HG03060 (cell line): ENCODE results near the gene ZXDC.

Experiments
- ATAC-seq: cut with Tn5 transposase; IDR thresholded peaks from one replicate; pipeline ENCODE4 v1.9.1; 2021; ENCODE audit warnings: low read depth, moderate number of reproducible peaks; ENCODE audit not compliant: unreplicated experiment

ZXDC gene, protein sequence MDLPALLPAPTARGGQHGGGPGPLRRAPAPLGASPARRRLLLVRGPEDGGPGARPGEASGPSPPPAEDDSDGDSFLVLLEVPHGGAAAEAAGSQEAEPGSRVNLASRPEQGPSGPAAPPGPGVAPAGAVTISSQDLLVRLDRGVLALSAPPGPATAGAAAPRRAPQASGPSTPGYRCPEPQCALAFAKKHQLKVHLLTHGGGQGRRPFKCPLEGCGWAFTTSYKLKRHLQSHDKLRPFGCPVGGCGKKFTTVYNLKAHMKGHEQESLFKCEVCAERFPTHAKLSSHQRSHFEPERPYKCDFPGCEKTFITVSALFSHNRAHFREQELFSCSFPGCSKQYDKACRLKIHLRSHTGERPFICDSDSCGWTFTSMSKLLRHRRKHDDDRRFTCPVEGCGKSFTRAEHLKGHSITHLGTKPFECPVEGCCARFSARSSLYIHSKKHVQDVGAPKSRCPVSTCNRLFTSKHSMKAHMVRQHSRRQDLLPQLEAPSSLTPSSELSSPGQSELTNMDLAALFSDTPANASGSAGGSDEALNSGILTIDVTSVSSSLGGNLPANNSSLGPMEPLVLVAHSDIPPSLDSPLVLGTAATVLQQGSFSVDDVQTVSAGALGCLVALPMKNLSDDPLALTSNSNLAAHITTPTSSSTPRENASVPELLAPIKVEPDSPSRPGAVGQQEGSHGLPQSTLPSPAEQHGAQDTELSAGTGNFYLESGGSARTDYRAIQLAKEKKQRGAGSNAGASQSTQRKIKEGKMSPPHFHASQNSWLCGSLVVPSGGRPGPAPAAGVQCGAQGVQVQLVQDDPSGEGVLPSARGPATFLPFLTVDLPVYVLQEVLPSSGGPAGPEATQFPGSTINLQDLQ

DNA sequence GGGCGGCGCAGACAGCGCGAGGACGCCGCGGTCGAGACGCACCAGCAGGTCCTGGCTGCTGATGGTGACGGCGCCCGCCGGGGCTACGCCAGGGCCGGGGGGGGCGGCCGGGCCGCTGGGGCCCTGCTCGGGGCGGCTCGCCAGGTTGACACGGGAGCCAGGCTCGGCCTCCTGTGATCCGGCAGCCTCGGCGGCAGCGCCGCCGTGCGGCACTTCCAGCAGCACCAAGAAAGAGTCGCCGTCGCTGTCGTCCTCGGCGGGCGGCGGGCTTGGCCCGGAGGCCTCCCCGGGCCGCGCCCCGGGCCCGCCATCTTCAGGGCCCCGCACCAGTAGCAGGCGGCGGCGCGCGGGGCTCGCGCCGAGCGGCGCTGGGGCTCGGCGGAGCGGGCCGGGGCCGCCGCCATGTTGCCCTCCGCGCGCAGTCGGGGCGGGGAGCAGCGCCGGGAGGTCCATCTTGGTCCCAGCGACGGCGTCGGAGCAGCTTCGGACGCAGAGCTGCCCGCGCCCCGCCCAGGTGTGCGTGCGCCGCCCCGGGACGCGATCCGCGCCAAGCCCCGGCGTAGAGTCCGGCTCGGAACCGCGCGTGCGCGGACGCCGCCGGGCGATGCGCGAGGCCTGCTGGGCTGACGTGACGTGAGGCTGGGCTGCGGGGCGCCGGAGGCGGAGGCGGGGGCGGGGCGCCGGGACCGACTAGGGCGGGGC, at the start of gene ZXDC:
Gene ZXDC, minus strand, starts transcription at position 479 of the 702 bp plus-strand sequence. Its CDS starts 26 bp downstream, at position 453.
- ATAC-seq: peak; percentile 47

DNA sequence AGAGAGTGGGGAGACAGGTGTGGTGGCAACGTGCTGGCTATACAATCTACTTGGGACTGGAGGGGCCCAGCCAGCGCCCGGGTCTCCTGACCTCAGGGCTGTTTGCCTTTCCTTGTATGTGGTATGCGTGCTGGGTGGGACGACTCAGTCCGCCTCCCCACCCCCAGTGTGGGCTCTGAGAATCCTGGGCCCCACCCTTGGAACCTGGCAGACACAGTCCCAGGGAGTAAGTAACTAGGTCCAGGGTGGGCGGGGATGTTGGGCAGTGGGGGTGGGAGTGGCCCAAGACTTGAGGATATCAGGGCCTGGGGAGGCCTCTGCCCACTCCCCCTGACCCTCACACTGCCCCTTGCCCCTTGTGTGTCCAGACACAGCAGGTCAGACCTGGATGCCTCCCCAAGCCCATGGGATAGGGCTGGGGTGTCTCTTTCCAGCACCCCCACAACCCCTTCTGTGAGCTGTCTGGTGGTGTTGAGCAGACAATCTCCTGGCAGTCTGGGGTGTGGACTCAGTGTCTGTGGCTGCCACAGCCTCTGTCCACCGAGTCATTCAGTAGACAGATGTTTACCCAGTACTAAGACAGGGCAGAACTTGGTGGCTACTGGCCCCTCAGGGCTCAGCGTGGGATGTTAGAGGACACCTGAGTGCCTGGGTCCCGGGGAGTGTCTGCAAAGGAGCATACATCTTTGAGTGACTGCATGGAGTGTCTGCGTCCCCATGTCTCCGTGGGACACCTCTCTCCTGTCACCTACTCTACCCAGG, 49.6 kb upstream of the ZXDC start:
- ATAC-seq: no peak

GRCh38 chr3:126524429-126524988, 48.8 kb upstream of the ZXDC start:
- ATAC-seq: no peak

- ATAC-seq: no peak
Observed at GRCh38 chr3:126523745-126524428, 48.2 kb upstream of the ZXDC start, which contains the start of gene CHST13. CHST13 (plus strand) TSS chr3:126524155; CDS start chr3:126524333, 178 bp downstream.

DNA sequence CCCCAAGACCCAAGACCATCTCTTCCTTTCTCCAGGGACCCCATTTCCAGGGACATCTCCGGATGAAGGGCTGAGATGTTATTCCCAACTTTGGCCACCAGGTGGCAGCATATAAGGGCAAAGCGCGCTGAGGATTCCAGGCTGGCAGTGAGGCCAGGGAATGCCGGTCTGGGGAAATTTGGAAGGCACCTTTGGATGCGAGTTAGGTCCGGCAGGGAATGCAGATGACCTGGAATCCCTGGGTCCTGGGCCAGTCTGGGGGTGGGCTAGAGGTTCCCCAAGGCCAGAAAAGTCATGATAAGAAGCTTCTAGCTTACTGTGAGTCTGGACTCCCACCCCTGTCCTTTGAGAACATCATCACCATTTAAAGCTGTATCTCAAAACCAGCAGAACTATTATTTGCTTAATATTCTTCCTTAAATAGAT, 46.7 kb upstream of the ZXDC start:
- ATAC-seq: no peak

DNA sequence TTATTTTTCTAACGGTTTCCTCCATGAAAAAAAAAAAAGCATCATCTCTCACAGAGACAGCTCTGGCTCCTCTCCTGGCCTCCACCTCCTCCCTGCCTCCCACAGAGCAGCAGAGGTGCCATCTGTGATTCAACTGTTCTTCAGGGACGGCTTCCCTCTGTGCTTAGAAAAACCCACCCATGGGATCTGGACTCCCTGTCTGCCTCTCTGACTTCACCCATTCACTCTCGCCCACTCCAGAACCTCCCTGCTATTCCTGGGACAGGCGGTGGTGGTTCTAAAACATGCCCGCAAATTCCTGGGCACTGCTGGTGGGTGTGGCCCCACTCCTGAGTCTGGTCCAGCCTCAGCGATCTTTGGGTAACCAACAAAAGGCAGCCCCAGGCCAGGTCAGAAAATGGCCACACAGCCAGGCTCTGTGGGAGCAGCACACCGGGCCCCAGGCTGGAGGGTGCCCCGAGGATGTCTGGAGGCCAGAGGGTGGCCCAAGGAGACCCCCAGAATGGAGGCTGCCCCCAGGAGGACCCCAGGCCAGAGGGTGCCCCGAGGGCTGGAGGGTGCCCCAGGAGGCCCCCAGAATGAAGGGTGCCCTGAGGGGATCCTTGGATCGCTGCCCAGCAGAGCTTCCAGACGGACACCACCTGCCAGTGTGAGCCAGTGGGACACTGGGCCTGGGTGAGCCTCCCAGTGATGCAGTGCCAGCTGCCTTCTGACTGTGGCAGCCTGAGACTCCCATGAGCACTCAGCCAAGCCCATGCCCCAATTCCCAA, 45.6 kb upstream of the ZXDC start:
- no peak for ATAC-seq

GRCh38 chr3:126519506-126520455, 44.1 kb upstream of the ZXDC start:
- no peak for ATAC-seq

GRCh38 chr3:126518779-126519177, 43.1 kb upstream of the ZXDC start:
- ATAC-seq: no peak

DNA sequence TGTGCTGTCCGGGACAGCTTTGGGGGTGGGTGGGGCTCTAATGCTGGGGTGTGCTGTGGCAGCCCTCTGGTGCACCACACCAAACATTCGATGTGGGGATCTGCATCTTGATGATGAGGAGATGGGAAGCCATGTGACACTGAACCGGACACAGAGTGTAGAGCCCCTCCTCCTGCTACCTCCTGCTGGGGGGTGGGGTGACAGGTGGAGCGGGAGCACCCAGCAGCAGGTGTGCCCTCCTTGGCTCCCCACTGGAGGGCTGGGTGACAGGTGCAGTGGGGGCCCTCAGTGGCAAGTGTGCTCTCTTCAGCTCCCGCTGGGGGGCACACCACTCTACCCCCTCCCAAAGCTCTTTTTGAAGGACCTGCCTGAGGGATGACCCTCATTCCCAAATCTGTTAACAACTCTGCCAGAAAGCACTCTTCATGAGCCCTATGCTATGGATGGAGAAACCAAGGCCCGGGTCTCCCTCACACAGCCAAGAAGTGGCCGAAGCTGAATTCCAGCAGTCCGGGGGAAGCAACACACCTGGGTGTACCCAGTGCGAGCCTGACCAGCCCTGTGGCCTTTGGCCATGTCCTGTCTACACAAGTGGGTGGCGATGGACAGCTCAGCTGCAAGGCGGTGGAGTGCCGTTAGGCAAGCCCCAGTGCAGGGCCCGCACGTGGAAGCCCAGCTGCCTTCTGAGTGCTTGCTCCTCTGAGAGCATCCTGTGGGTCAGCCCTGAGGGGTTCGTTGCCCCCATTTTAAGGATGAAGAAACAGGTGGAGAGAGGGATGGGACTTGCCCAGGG, 42.5 kb upstream of the ZXDC start:
- no peak for ATAC-seq

GRCh38 chr3:126517291-126517951, 41.7 kb upstream of the ZXDC start, which contains the start of gene UROC1:
UROC1 (minus strand) TSS chr3:126517773; CDS start chr3:126517719, 54 bp downstream.
- no peak for ATAC-seq

DNA sequence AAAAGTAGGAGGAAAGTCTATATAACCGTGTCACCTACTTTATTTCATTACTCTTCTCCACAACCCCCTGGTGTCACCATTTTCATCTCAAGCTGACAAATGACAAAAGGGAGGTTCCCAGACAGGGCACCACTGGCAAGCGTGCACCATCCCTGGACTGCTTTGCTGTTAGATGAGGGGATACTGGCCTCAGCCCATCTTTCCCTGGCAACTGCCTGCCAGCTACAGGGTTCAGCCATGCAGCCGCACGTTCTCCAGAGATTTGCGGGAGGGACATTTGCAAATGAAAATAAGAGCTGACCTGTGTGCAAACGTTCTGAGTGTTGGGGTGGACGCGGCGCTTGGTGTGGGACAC, 41.2 kb upstream of the ZXDC start:
- ATAC-seq: no peak

DNA sequence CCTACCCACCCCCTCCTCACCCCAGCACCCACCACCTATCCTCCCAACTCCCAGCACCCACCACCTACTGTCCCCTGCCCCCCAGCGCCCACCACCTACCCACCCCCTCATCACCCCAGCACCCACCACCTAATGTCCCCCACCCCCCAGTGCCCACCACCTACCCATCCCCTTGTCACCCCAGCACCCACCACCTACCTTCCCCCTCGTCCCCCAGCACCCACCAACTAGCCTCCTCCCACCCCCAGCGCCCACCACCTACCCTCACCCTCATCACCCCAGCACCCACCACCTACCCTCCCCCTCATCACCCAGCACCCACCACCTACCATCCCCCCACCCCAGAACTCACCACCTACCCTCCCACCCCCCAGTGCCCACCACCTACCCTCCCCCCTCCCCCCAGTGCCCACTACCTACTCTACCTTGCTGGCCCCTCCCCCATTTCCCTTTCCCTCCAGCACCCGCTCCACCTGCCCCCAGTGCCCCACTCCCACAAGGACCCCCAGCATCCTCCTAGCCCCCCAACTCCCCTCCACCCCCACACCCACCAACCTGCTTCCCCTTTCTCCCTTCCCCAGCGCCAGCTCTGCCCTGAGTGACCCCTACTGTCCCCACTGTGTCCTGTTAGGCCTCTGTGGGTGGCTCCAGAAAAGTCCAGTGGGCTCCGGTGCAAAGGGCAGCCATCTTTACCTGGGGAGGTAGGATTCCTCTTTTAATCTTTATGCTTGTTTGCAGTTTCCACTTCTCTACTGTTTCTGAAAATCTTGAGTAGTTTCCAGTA, 40.7 kb upstream of the ZXDC start:
- ATAC-seq: no peak

DNA sequence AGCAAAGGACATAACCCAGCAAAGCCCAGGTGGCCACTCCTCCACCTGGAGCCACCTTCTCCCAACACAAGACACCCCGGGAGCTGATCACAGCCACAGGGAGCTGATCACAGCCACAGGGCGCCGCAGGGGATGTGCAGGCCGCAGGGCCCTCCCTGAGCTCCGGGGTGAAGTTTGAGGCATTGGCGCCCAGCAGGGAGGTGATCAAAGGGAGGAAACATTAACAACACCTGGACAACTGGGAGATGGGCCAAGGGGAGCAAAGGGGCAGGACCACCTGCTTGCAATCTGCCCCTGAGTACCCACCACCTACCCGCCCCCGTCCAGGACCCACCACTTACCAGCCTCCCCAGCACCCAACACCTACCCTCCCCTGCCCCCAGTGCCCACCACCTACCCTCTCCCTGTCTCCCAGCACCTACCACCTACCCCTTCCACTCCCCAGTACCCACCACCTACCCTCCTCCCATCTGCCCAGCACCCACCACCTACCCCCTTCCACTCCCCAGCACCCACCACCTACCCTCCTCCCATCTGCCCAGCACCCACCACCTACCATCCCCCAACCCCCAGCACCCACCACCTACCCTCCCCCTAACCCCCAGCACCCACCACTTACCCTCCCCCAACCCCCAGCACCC, 39.5 kb upstream of the ZXDC start:
- no peak for ATAC-seq

DNA sequence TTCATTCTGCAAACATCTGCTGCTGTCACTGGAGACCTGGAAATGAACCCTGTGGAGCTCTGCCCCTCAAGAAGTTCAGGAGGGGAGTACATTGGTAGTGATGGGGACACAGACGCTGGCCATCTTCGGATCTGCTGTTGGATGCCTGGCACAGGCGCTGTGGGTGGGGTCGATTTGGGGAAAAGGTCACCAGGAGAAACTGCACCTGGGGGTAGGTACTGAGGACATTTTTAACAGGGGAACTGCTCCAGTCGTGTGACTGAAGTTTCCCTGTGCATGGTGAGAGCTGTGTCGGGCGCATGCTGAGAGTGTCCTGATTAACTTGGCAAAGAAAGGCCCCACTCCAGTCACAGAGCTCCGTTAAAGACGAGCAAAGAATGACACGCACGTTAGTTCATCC, 38.5 kb upstream of the ZXDC start:
- ATAC-seq: no peak
